MCF 10A (cell line): Measurements from ENCODE around the gene ZNF283. TPM values are rescaled to one million over a fixed set of nuclear protein-coding genes. Genes with fewer than 3 reads are reported as not detected.
"Not testable (repeated sequence)": the region's sequence is repeated elsewhere in the genome, so short reads cannot be mapped to it uniquely, and the experiment has no call there.

Experiments used
- BruUV-seq: library from RNA; stranded (reverse); fragments of 400-500 nt; replicated peaks from 2 replicates; lab custom pipeline; 2021; lab: Mats Ljungman, UMichigan
- CTCF ChIA-PET: fragments of 300-600 bp; sonication (Branson Sonifier 250); formaldehyde crosslinking; extraction: SDS; loops from one replicate; lab custom pipeline; 2021; ENCODE audit warnings: antibody characterized with exemption, inconsistent platforms; lab: Yijun Ruan, JAX
- POLR2A ChIA-PET: fragments of 300-600, 350-650 bp; sonication (Branson Sonifier 250); formaldehyde crosslinking; extraction: SDS; loops from one replicate; lab custom pipeline; 2020; ENCODE audit warnings: antibody characterized with exemption, inconsistent platforms; lab: Yijun Ruan, JAX
- DNase-seq: peaks from one replicate; pipeline ENCODE4 v3.0.0-alpha.2; 2018; ENCODE audit not compliant: unreplicated experiment
- H3K27ac Mint-ChIP-seq: one replicate; pipeline ENCODE4 v1.8.0; 2022; ENCODE audit warnings: mild to moderate bottlenecking, low read depth, mixed read lengths; ENCODE audit not compliant: unreplicated experiment
- H3K27me3 Mint-ChIP-seq: one replicate; pipeline ENCODE4 v1.8.0; 2022; ENCODE audit warnings: mixed read lengths; ENCODE audit not compliant: insufficient read depth, unreplicated experiment
- H3K36me3 Mint-ChIP-seq: one replicate; pipeline ENCODE4 v1.8.0; 2022; ENCODE audit warnings: mild to moderate bottlenecking, moderate library complexity, mixed read lengths; ENCODE audit not compliant: insufficient read depth, unreplicated experiment
- H3K4me1 Mint-ChIP-seq: one replicate; pipeline ENCODE4 v1.8.0; 2022; ENCODE audit warnings: mixed read lengths; ENCODE audit not compliant: insufficient read depth, unreplicated experiment
- H3K4me3 Mint-ChIP-seq: one replicate; pipeline ENCODE4 v1.8.0; 2022; ENCODE audit warnings: mild to moderate bottlenecking, moderate library complexity, mixed read lengths; ENCODE audit not compliant: unreplicated experiment
- H3K9me3 Mint-ChIP-seq: one replicate; pipeline ENCODE4 v1.8.0; 2022; ENCODE audit warnings: mixed read lengths; ENCODE audit not compliant: unreplicated experiment
- CTCF ChIP-seq: fragments of 200-600 bp; IDR thresholded peaks from one replicate; pipeline ENCODE4 v1.8.0; 2022; ENCODE audit warnings: antibody characterized with exemption, mild to moderate bottlenecking; ENCODE audit not compliant: unreplicated experiment
- intact Hi-C: fragments of 100-400 bp; cut with micrococcal nuclease; formaldehyde crosslinking; loops from 2 replicates; pipeline ENCODE4 v1.14.1; 2022
- total RNA-seq: library from RNA; stranded (reverse); gene quantifications from 2 replicates; pipeline ENCODE4 v1.2.3, GENCODE V29; 2022

The ZNF283 gene
- total RNA-seq, 1 experiment from 2014 or later: 15.4 TPM

- Mint-ChIP-seq H3K36me3 (no peaks in the 10 kb centered on the region), H3K9me3 (no peaks in the 10 kb centered on the region), H3K27ac (no peak overlapping the region), H3K4me1 (peaks cover 6% of the 10 kb centered on the region), H3K27me3 (peaks cover 11% of the 10 kb centered on the region), H3K4me3 (no peak overlapping the region)
- intact Hi-C loops: loop anchor here (10.0 kb wide), 1 partner anchor 368 kb away; no protein-coding TSS in a partner anchor
- no TSS peak for BruUV-seq
- DNase-seq: no peak
- CTCF ChIA-PET: interaction anchor here (0.9 to 1.3 kb wide), 4 partner anchors 46 to 293 kb away, joined by 3 to 10 read pairs (median 3); no protein-coding TSS in a partner anchor
- TF ChIP-seq CTCF: no peak
- POLR2A ChIA-PET: no interaction called here
Observed at GRCh38 chr19:43812688-43813087, 14.4 kb upstream of the ZNF283 start.

- BruUV-seq: no TSS peak
- no peak for DNase-seq
- Mint-ChIP-seq H3K4me1 (peaks cover 6% of the 10 kb centered on the region), H3K9me3 (peaks cover 5% of the 10 kb centered on the region), H3K36me3 (no peaks in the 10 kb centered on the region), H3K27me3 (peaks cover 11% of the 10 kb centered on the region), H3K4me3 (no peak overlapping the region), H3K27ac (no peak overlapping the region)
- ChIA-PET CTCF (interaction anchor here (0.6 to 1.2 kb wide), 2 partner anchors 70 to 287 kb away, joined by 3 to 5 read pairs; no protein-coding TSS in a partner anchor), POLR2A (interaction anchor here (0.6 to 1.4 kb wide), 5 partner anchors 12 to 739 kb away, joined by 3 to 8 read pairs (median 3); partner anchors contain the start of genes ZNF283 and ZNF576)
- intact Hi-C loops: loop anchor here (10.0 kb wide), 1 partner anchor 370 kb away; no protein-coding TSS in a partner anchor
- TF ChIP-seq CTCF: no peak
Observed at GRCh38 chr19:43814663-43815352, 12.3 kb upstream of the ZNF283 start.

GRCh38 chr19:43817454-43817853 is 9.7 kb upstream of the ZNF283 start:
- not testable (repeated sequence) for H3K36me3 Mint-ChIP-seq, BruUV-seq, H3K27ac Mint-ChIP-seq, H3K4me3 Mint-ChIP-seq, H3K27me3 Mint-ChIP-seq, H3K4me1 Mint-ChIP-seq, DNase-seq, H3K9me3 Mint-ChIP-seq
- ChIA-PET CTCF (interaction anchor here (0.6 to 2.8 kb wide), 3 partner anchors 7 to 1416 kb away, joined by 3 to 16 read pairs (median 3); no protein-coding TSS in a partner anchor), POLR2A (interaction anchor here (0.8 to 1.1 kb wide), 2 partner anchors 10 to 121 kb away, joined by 3 to 5 read pairs; partner anchors contain the start of gene ZNF283)
- intact Hi-C loops: loop anchor here (10.0 kb wide), 1 partner anchor 373 kb away; no protein-coding TSS in a partner anchor

- Mint-ChIP-seq H3K4me1 (peaks cover 7% of the 10 kb centered on the region), H3K27ac (no peak overlapping the region), H3K36me3 (no peaks in the 10 kb centered on the region), H3K9me3 (peaks cover 5% of the 10 kb centered on the region), H3K4me3 (no peak overlapping the region), H3K27me3 (no peaks in the 10 kb centered on the region)
- ChIA-PET CTCF (interaction anchor here (2.8 kb wide), 1 partner anchor 8 kb away, joined by 16 read pairs; no protein-coding TSS in a partner anchor), POLR2A (interaction anchor here (0.6 kb wide), 1 partner anchor 304 kb away, joined by 3 read pairs; no protein-coding TSS in a partner anchor)
- no peak for TF ChIP-seq CTCF
- intact Hi-C loops: loop anchor here (10.0 kb wide), 1 partner anchor 374 kb away; no protein-coding TSS in a partner anchor
- BruUV-seq: no TSS peak
- no peak for DNase-seq
Observed at GRCh38 chr19:43818500-43818899, 8.6 kb upstream of the ZNF283 start.
